K562 (cell line): ENCODE measurements around the gene KIF17. TPM values are rescaled to one million over a fixed set of nuclear protein-coding genes. Genes with fewer than 3 reads are reported as not detected.

Experiments used
- CBFB ChIP-seq: sonication (generic); formaldehyde crosslinking; IDR thresholded peaks from 2 replicates; pipeline ENCODE4 v1.4.0; 2020; ENCODE audit warnings: mild to moderate bottlenecking, missing genetic modification reagents
- CREB1 ChIP-seq, 2 experiments: sonication (generic) in 1 of 2; formaldehyde crosslinking in 1 of 2; IDR thresholded peaks; 2 replicates each; pipeline versions ENCODE4 v1.6.1 to v1.8.0; 2012 to 2022; ENCODE audit warnings: inconsistent platforms in 1 of 2, mild to moderate bottlenecking in 1 of 2, missing genetic modification reagents in 1 of 2, moderate library complexity in 1 of 2
- E2F6 ChIP-seq, 2 experiments: IDR thresholded peaks; 2 replicates each; pipeline ENCODE4 v1.6.1; 2011; ENCODE audit warnings: borderline replicate concordance in 1 of 2, control low read depth in 1 of 2, low read depth in 1 of 2, low read length in 1 of 2, mild to moderate bottlenecking in 1 of 2, mixed read lengths in 1 of 2, moderate library complexity in 1 of 2; ENCODE audit not compliant: insufficient read depth in 1 of 2, insufficient read length in 1 of 2, poor library complexity in 1 of 2, severe bottlenecking in 1 of 2; ENCODE audit errors: extremely low read depth in 1 of 2
- KLF10 ChIP-seq: fragments of 250-450 bp; sonication (Bioruptor Pico); IDR thresholded peaks from 2 replicates; pipeline ENCODE4 v1.6.1; 2021; ENCODE audit warnings: matching md5 sums
- NR2C2 ChIP-seq, 2 experiments: fragments of 200-800 bp in 1 of 2; sonication (Bioruptor generic) in 1 of 2; sonication (generic) in 1 of 2; formaldehyde crosslinking in 1 of 2; IDR thresholded peaks; 2 replicates each; pipeline versions ENCODE4 v1.6.1 to v1.8.0; 2016 to 2022; ENCODE audit warnings: mild to moderate bottlenecking in 1 of 2, missing compliant biosample characterization in 1 of 2, missing genetic modification characterization in 1 of 2, missing genetic modification reagents in 1 of 2
- RAD21 ChIP-seq, 2 experiments: fragments of 250-450 bp in 1 of 2; fragments of 450-650 bp in 1 of 2; sonication (Bioruptor Pico) in 1 of 2; formaldehyde crosslinking in 1 of 2; IDR thresholded peaks in 1 of 2; conservative IDR thresholded peaks in 1 of 2; 2 replicates each; pipeline versions ENCODE4 v1.4.0 to v1.8.0; 2020 to 2022; ENCODE audit warnings: mild to moderate bottlenecking in 2 of 2, moderate library complexity in 1 of 2
- RERE ChIP-seq: sonication (generic); formaldehyde crosslinking; IDR thresholded peaks from 2 replicates; pipeline ENCODE4 v1.8.0; 2023; ENCODE audit warnings: missing genetic modification reagents, mild to moderate bottlenecking, borderline replicate concordance
- TFAP4 ChIP-seq: sonication (generic); formaldehyde crosslinking; IDR thresholded peaks from 2 replicates; pipeline ENCODE4 v1.8.0; 2022; ENCODE audit warnings: missing genetic modification reagents, mild to moderate bottlenecking, moderate library complexity, borderline replicate concordance
- ZNF121 ChIP-seq: sonication (generic); formaldehyde crosslinking; conservative IDR thresholded peaks from 2 replicates; pipeline ENCODE4 v1.8.0; 2022; ENCODE audit warnings: missing genetic modification reagents
- ZNF175 ChIP-seq: fragments of 200-800 bp; sonication (Bioruptor generic); IDR thresholded peaks from 2 replicates; pipeline ENCODE4 v1.6.1; 2016; ENCODE audit warnings: low read depth, mild to moderate bottlenecking, missing genetic modification characterization, missing compliant biosample characterization
- polyA plus RNA-seq, 8 experiments: library from polyadenylated mRNA; depleted of rRNA in 4 of 8; stranded (reverse) in 5 of 8; unstranded in 3 of 8; fragments of >200 nt; fragmentation: Nextera tagmentation in 2 of 8; fragmentation: Illumina TruSeq in 1 of 8; extraction: Ambion mirVana in 2 of 8; extraction: Trizol in 1 of 8; gene quantifications; 2 replicates each; pipeline versions ENCODE4 v1.2.1 to v1.2.3, GENCODE V29; 2011 to 2014; ENCODE audit warnings: inconsistent platforms in 1 of 8, missing spikeins in 1 of 8
- total RNA-seq, 7 experiments: library from RNA; depleted of rRNA in 6 of 7; stranded (reverse); fragments of >200 nt in 6 of 7; fragmentation: Illumina TruSeq in 2 of 7; extraction: Trizol in 2 of 7; gene quantifications; 2 replicates each; pipeline versions ENCODE4 v1.2.1 to v1.2.3, GENCODE V29; 2011 to 2021; ENCODE audit warnings: low replicate concordance in 1 of 7
- TF ChIP-seq, protein P1 (sequence below): sonication (generic); formaldehyde crosslinking; IDR thresholded peaks from 2 replicates; pipeline ENCODE4 v1.8.1; 2022; ENCODE audit warnings: missing genetic modification reagents
- TF ChIP-seq, protein P2 (sequence below), 3 experiments: fragments of 200-800 bp in 1 of 3; sonication (Bioruptor generic) in 1 of 3; sonication (generic) in 1 of 3; formaldehyde crosslinking in 1 of 3; IDR thresholded peaks; 2 replicates each; pipeline versions ENCODE4 v1.6.1 to v1.8.0; 2016 to 2022; ENCODE audit warnings: mild to moderate bottlenecking in 2 of 3, missing compliant biosample characterization in 2 of 3, missing genetic modification characterization in 2 of 3, missing genetic modification reagents in 1 of 3

The KIF17 gene
- total and polyA plus RNA-seq, 9 of the 15 experiments (the other 6 are each of a cell fraction or from before 2014, with no cell fraction given) = 0.04 to 0.47 (median 0.18) TPM; not detected in 5

DNA sequence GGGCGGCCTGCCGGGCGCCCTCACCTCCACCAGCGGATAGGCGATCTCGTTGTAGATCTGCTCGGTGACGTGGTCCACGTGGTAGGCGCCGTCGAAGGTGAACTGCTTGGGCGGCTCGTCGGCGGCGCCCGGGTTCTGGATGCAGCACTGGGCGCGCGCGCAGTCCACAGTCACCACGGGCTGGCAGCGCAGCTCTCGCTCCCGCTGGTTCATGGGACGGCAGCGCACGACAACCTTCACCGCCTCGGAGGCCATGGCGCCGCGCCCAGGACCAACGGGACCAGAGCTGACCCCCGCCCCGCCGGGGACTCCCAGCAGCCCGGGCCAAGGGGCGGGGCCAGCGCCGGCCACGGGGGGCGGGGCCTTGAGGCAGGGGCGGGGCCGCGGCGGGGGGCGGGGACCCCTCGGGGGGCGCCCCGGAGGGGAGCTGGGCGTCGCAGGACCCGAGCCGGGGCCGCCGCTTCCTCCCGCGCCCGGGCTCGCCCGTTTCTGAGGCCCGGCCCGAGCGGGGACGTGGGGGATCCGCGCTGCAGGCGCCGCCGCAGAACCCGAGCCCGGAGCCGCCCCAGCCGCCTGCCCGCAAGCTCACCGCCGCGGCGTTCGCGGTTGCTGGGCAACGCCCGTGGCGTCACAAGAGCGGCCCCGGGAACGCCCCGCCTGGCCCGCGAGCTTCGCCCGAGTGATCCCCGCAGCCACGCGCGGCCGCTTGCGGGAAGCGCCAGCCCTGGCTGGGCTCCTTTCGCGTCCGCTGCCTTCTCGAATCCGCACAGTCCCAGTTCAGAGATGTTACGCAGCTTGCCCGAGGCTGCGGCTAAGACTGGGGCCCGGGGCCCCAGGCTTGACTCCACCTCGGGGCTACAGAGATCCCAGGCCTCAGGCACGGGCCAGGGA, at the start of gene KIF17 (continued):
- TF ChIP-seq RERE (CRISPR knock-in tag) (no peak), ZNF121 (CRISPR knock-in tag) (no peak), TFAP4 (CRISPR knock-in tag) (no peak), ZNF175 (CRISPR knock-in tag) (no peak), RAD21 (CRISPR knock-in tag; conservative IDR thresholded peaks at IDR 0.05 in 1 of 2, IDR thresholded peaks at IDR 0.05 in 1 of 2) (no peak), CREB1 (IDR thresholded peaks at IDR 0.05) (0 out of 2 replicates have a peak, but pooled peaks have one; percentile 25), CREB1 (CRISPR knock-in tag; IDR thresholded peaks at IDR 0.05) (peak; percentile 67), E2F6 (IDR thresholded peaks at IDR 0.05; ENCODE audit: borderline replicate concordance in 1 of 2, extremely low read depth in 1 of 2, insufficient read depth in 1 of 2, insufficient read length in 1 of 2, low read depth in 1 of 2, low read length in 1 of 2, poor library complexity in 1 of 2, severe bottlenecking in 1 of 2) (peak; percentile 86 to 91), CBFB (CRISPR knock-in tag) (no peak), KLF10 (no peak), NR2C2 (CRISPR knock-in tag; IDR thresholded peaks at IDR 0.05) (no peak), NR2C2 (tag; IDR thresholded peaks at IDR 0.05) (no peak)
- TF ChIP-seq, protein P1, sequence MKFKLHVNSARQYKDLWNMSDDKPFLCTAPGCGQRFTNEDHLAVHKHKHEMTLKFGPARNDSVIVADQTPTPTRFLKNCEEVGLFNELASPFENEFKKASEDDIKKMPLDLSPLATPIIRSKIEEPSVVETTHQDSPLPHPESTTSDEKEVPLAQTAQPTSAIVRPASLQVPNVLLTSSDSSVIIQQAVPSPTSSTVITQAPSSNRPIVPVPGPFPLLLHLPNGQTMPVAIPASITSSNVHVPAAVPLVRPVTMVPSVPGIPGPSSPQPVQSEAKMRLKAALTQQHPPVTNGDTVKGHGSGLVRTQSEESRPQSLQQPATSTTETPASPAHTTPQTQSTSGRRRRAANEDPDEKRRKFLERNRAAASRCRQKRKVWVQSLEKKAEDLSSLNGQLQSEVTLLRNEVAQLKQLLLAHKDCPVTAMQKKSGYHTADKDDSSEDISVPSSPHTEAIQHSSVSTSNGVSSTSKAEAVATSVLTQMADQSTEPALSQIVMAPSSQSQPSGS = no peak
- TF ChIP-seq, protein P2, sequence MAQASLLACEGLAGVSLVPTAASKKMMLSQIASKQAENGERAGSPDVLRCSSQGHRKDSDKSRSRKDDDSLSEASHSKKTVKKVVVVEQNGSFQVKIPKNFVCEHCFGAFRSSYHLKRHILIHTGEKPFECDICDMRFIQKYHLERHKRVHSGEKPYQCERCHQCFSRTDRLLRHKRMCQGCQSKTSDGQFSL (CRISPR knock-in tag; IDR thresholded peaks at IDR 0.05) = no peak
- TF ChIP-seq, protein P2 (tag; IDR thresholded peaks at IDR 0.05) = no peak
